ENCODE results near the gene GPC5.

Gene GPC5

GRCh38 chr13:92122186-92122853 lies 723.9 kb downstream of the GPC5 start:
- Histone ChIP-seq H3K27ac (ENCODE audit: low read depth, low read length) (no peak overlapping the region), H3K36me3 (ENCODE audit: low read length) (no peaks in the 10 kb centered on the region), H3K9me3 (ENCODE audit: insufficient read depth, low read length) (no peaks in the 10 kb centered on the region), H3K27me3 (ENCODE audit: low read length) (no peaks in the 10 kb centered on the region), H3K9ac (ENCODE audit: low read length) (no peak overlapping the region), H3F3A (ENCODE audit: insufficient read depth) (no peaks in the 10 kb centered on the region), H3K9me2 (replicated peaks; ENCODE audit: insufficient read depth, low read length) (no peaks in the 10 kb centered on the region), H3K4me3 (ENCODE audit: insufficient read depth, low read length, poor library complexity, severe bottlenecking) (no peak overlapping the region), H4K20me1 (ENCODE audit: low read depth, low read length) (no peaks in the 10 kb centered on the region), H3K4me2 (ENCODE audit: low read depth, low read length, poor library complexity, severe bottlenecking) (no peak overlapping the region), H3K79me2 (ENCODE audit: insufficient read depth, low read length) (no peaks in the 10 kb centered on the region), H2AFZ (ENCODE audit: low read depth, low read length, severe bottlenecking) (no peak overlapping the region)
- no peak for TF ChIP-seq EZH2phosphoT487 (conservative IDR thresholded peaks at IDR 0.05; ENCODE audit: low read length)
- no peak for TF ChIP-seq CTCF (IDR thresholded peaks at IDR 0.05; ENCODE audit: insufficient read depth, low read length, poor library complexity, severe bottlenecking)

- Histone ChIP-seq H3K27me3 (ENCODE audit: low read length) (no peaks in the 10 kb centered on the region), H3F3A (ENCODE audit: insufficient read depth) (no peaks in the 10 kb centered on the region), H2AFZ (ENCODE audit: low read depth, low read length, severe bottlenecking) (no peak overlapping the region), H3K4me2 (ENCODE audit: low read depth, low read length, poor library complexity, severe bottlenecking) (no peak overlapping the region), H3K27ac (ENCODE audit: low read depth, low read length) (no peak overlapping the region), H4K20me1 (ENCODE audit: low read depth, low read length) (no peaks in the 10 kb centered on the region), H3K9ac (ENCODE audit: low read length) (no peak overlapping the region), H3K9me2 (replicated peaks; ENCODE audit: insufficient read depth, low read length) (no peaks in the 10 kb centered on the region), H3K4me3 (ENCODE audit: insufficient read depth, low read length, poor library complexity, severe bottlenecking) (no peak overlapping the region), H3K9me3 (ENCODE audit: insufficient read depth, low read length) (no peaks in the 10 kb centered on the region), H3K36me3 (ENCODE audit: low read length) (no peaks in the 10 kb centered on the region), H3K79me2 (ENCODE audit: insufficient read depth, low read length) (no peaks in the 10 kb centered on the region)
- TF ChIP-seq EZH2phosphoT487 (conservative IDR thresholded peaks at IDR 0.05; ENCODE audit: low read length) (no peak), CTCF (IDR thresholded peaks at IDR 0.05; ENCODE audit: insufficient read depth, low read length, poor library complexity, severe bottlenecking) (no peak)
Measured at GRCh38 chr13:92126399-92126798, 728.0 kb downstream of the GPC5 start.

- no peak overlapping the region for H3K27ac ChIP-seq (ENCODE audit: low read depth, low read length)
- no peaks in the 10 kb centered on the region for H3F3A ChIP-seq (ENCODE audit: insufficient read depth)
- H3K36me3 ChIP-seq (ENCODE audit: low read length), result no peaks in the 10 kb centered on the region
- H3K9ac ChIP-seq (ENCODE audit: low read length), result no peak overlapping the region
- TF ChIP-seq CTCF (IDR thresholded peaks at IDR 0.05; ENCODE audit: insufficient read depth, low read length, poor library complexity, severe bottlenecking), result no peak
- TF ChIP-seq EZH2phosphoT487 (conservative IDR thresholded peaks at IDR 0.05; ENCODE audit: low read length), result no peak
- no peak overlapping the region for H3K4me2 ChIP-seq (ENCODE audit: low read depth, low read length, poor library complexity, severe bottlenecking)
- H2AFZ ChIP-seq (ENCODE audit: low read depth, low read length, severe bottlenecking), result no peak overlapping the region
- H3K4me3 ChIP-seq (ENCODE audit: insufficient read depth, low read length, poor library complexity, severe bottlenecking), result no peak overlapping the region
- no peaks in the 10 kb centered on the region for H3K9me3 ChIP-seq (ENCODE audit: insufficient read depth, low read length)
- H3K27me3 ChIP-seq (ENCODE audit: low read length), result no peaks in the 10 kb centered on the region
- no peaks in the 10 kb centered on the region for H3K9me2 ChIP-seq (replicated peaks; ENCODE audit: insufficient read depth, low read length)
- no peaks in the 10 kb centered on the region for H4K20me1 ChIP-seq (ENCODE audit: low read depth, low read length)
- H3K79me2 ChIP-seq (ENCODE audit: insufficient read depth, low read length), result no peaks in the 10 kb centered on the region
Measured at GRCh38 chr13:92135509-92135908, 737.1 kb downstream of the GPC5 start.

Measured in SU-DHL-6 (cell line).